GM06990 (cell line): ENCODE measurements around the gene ITGB1BP1.

ENCODE experiments used
- DNase-seq: peaks from one replicate; pipeline ENCODE4 v3.0.0-alpha.2; 2011; ENCODE audit not compliant: insufficient read length; ENCODE audit errors: extremely low read depth
- H3K27me3 ChIP-seq: replicated peaks from 2 replicates; pipeline ENCODE4 v1.6.0; 2011; ENCODE audit warnings: low read length; ENCODE audit not compliant: control insufficient read depth, insufficient read depth
- H3K36me3 ChIP-seq: 2 replicates; pipeline ENCODE4 v1.5.1; 2011; ENCODE audit warnings: low read length; ENCODE audit not compliant: control insufficient read depth, insufficient read depth
- H3K4me3 ChIP-seq: replicated peaks from 2 replicates; pipeline ENCODE4 v1.5.1; 2011; ENCODE audit warnings: low read depth, mild to moderate bottlenecking, control low read depth, low read length
- CTCF ChIP-seq: IDR thresholded peaks from 2 replicates; pipeline ENCODE4 v1.5.1; 2011; ENCODE audit warnings: low read length, control low read depth, mild to moderate bottlenecking, inconsistent platforms; ENCODE audit not compliant: insufficient read depth, poor library complexity, severe bottlenecking

Gene ITGB1BP1, protein sequence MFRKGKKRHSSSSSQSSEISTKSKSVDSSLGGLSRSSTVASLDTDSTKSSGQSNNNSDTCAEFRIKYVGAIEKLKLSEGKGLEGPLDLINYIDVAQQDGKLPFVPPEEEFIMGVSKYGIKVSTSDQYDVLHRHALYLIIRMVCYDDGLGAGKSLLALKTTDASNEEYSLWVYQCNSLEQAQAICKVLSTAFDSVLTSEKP

GRCh38 chr2:9423100-9423921, at the start of gene ITGB1BP1, which contains the start of gene CPSF3:
Gene ITGB1BP1, minus strand, starts transcription at chr2:9423528. Its CDS starts 4,831 bp downstream, at chr2:9418697.
Gene CPSF3, plus strand, starts transcription at chr2:9423654. Its CDS starts 120 bp downstream, at chr2:9423774.
- peak; percentile 98 for DNase-seq
- no peak for TF ChIP-seq CTCF
- peak within 1 kb of the TSS; percentile 81 for H3K4me3 ChIP-seq

GRCh38 chr2:9472511-9472910, 49.2 kb upstream of the ITGB1BP1 start:
- TF ChIP-seq CTCF, result no peak
- no peak for DNase-seq
- H3K27me3 ChIP-seq, result no peaks in the 10 kb centered on the region
- no peak overlapping the region for H3K4me3 ChIP-seq
- H3K36me3 ChIP-seq, result peaks cover 10% of the 10 kb centered on the region

More at GRCh38 chr2:9423100-9423921, at the start of gene ITGB1BP1, which contains the start of gene CPSF3:
- no peaks in the 10 kb centered on the region for H3K27me3 ChIP-seq
- no peaks in the 10 kb centered on the region for H3K36me3 ChIP-seq

GRCh38 chr2:9471206-9471605, 47.9 kb upstream of the ITGB1BP1 start:
- TF ChIP-seq CTCF, result no peak
- Histone ChIP-seq H3K27me3 (no peaks in the 10 kb centered on the region), H3K4me3 (no peak overlapping the region), H3K36me3 (peaks cover 7% of the 10 kb centered on the region)
- no peak for DNase-seq

- Histone ChIP-seq H3K4me3 (no peak overlapping the region), H3K27me3 (no peaks in the 10 kb centered on the region), H3K36me3 (peaks cover 11% of the 10 kb centered on the region)
- no peak for TF ChIP-seq CTCF
- no peak for DNase-seq
These were observed 44.4 kb upstream of the ITGB1BP1 start for GRCh38 chr2:9467687-9468086.

- no peak overlapping the region for H3K4me3 ChIP-seq
- peaks cover 11% of the 10 kb centered on the region for H3K36me3 ChIP-seq
- TF ChIP-seq CTCF, result no peak
- no peak for DNase-seq
- no peaks in the 10 kb centered on the region for H3K27me3 ChIP-seq
These were observed 42.9 kb upstream of the ITGB1BP1 start for GRCh38 chr2:9466147-9466683.
